Keratinocyte (primary cell): Measurements from ENCODE around the gene GJA9. TPM values are rescaled to one million over a fixed set of nuclear protein-coding genes. Genes with fewer than 3 reads are reported as not detected.
"Not testable (repeated sequence)": the region's sequence is repeated elsewhere in the genome, so short reads cannot be mapped to it uniquely, and the experiment has no call there.

Source experiments
- DNase-seq: peaks from one replicate; pipeline ENCODE4 v3.0.0-alpha.2; 2011; ENCODE audit warnings: low read depth, missing footprints, low spot score
- FAIRE-seq: peaks from 2 replicates; lab custom pipeline; 2011; peaks lifted over from hg19 to GRCh38; lab: Jason Lieb, UNC
- H2AFZ ChIP-seq: 2 replicates; pipeline ENCODE4 v1.6.0; 2012; ENCODE audit warnings: low read length, control low read depth, inconsistent platforms; ENCODE audit not compliant: control insufficient read depth
- H3K27ac ChIP-seq: 2 replicates; pipeline ENCODE4 v1.5.1; 2011; ENCODE audit warnings: low read length; ENCODE audit not compliant: control insufficient read depth, insufficient read depth
- H3K27me3 ChIP-seq: 3 replicates; pipeline ENCODE4 v1.6.0; 2011; ENCODE audit warnings: low read length; ENCODE audit not compliant: control insufficient read depth, insufficient read depth; ENCODE audit errors: extremely low read depth
- H3K36me3 ChIP-seq, 2 experiments: 2 replicates in 1 of 2; 3 replicates in 1 of 2; pipeline ENCODE4 v1.5.1; 2011; ENCODE audit warnings: low read length in 2 of 2, mild to moderate bottlenecking in 1 of 2; ENCODE audit not compliant: control insufficient read depth in 2 of 2, insufficient read depth in 2 of 2; ENCODE audit errors: extremely low read depth in 1 of 2
- H3K4me1 ChIP-seq: 3 replicates; pipeline ENCODE4 v1.5.1; 2011; ENCODE audit warnings: low read length; ENCODE audit not compliant: control insufficient read depth, insufficient read depth; ENCODE audit errors: extremely low read depth
- H3K4me2 ChIP-seq: 3 replicates; pipeline ENCODE4 v1.6.0; 2011; ENCODE audit warnings: low read depth, low read length; ENCODE audit not compliant: control insufficient read depth, insufficient read depth; ENCODE audit errors: extremely low read depth
- H3K4me3 ChIP-seq, 3 experiments: fragments of 200-600 bp in 1 of 3; sonication (generic) in 1 of 3; 2 replicates in 2 of 3; 3 replicates in 1 of 3; pipeline ENCODE4 v1.5.1; 2011 to 2016; ENCODE audit warnings: low read length in 3 of 3, mild to moderate bottlenecking in 3 of 3, control low read depth in 2 of 3, inconsistent platforms in 1 of 3, low read depth in 1 of 3, mixed read lengths in 1 of 3, mixed run types in 1 of 3, moderate library complexity in 1 of 3; ENCODE audit not compliant: control insufficient read depth in 2 of 3, insufficient read depth in 2 of 3; ENCODE audit errors: extremely low read depth in 1 of 3
- H3K79me2 ChIP-seq: 2 replicates; pipeline ENCODE4 v1.6.0; 2012; ENCODE audit warnings: low read length; ENCODE audit not compliant: control insufficient read depth, insufficient read depth
- H3K9ac ChIP-seq: 3 replicates; pipeline ENCODE4 v1.6.0; 2011; ENCODE audit warnings: low read length; ENCODE audit not compliant: control insufficient read depth, insufficient read depth; ENCODE audit errors: extremely low read depth
- H3K9me1 ChIP-seq: 3 replicates; pipeline ENCODE4 v1.6.0; 2011; ENCODE audit warnings: low read length; ENCODE audit not compliant: control insufficient read depth, insufficient read depth; ENCODE audit errors: extremely low read depth
- H3K9me3 ChIP-seq: 2 replicates; pipeline ENCODE4 v1.5.1; 2012; ENCODE audit warnings: low read depth, low read length; ENCODE audit not compliant: control insufficient read depth
- H4K20me1 ChIP-seq: 3 replicates; pipeline ENCODE4 v1.6.0; 2011; ENCODE audit warnings: low read length; ENCODE audit not compliant: control insufficient read depth, insufficient read depth; ENCODE audit errors: extremely low read depth
- EZH2 ChIP-seq: IDR thresholded peaks from one replicate; pipeline ENCODE4 v1.6.1; 2012; ENCODE audit warnings: inconsistent platforms, mild to moderate bottlenecking, low read length, moderate library complexity
- dilution Hi-C: fragments of 300-500 bp; cut with MboI; formaldehyde crosslinking; loops from one replicate; pipeline ENCODE4 v1.7.0; 2020; ENCODE audit warnings: low sequenced_read_pairs; ENCODE audit not compliant: extremely low pct_ligation_motif_present
- polyA plus RNA-seq, 5 experiments: library from polyadenylated mRNA; depleted of rRNA in 3 of 5; stranded (reverse) in 3 of 5; stranded (forward) in 1 of 5; unstranded in 1 of 5; fragments of >200 nt; gene quantifications; 1 replicate in 1 of 5; 2 replicates in 3 of 5; 3 replicates in 1 of 5; pipeline versions ENCODE4 v1.2.1 to v1.2.3, GENCODE V29; 2011 to 2012; ENCODE audit warnings: missing spikeins in 2 of 5, low read depth in 1 of 5, low replicate concordance in 1 of 5
- TF ChIP-seq, protein P1 (sequence below), 3 experiments: IDR thresholded peaks in 1 of 3; conservative IDR thresholded peaks in 1 of 3; optimal IDR thresholded peaks in 1 of 3; 2 replicates in 2 of 3; 3 replicates in 1 of 3; pipeline versions ENCODE3 to v1.5.1; 2011; ENCODE audit warnings: low read length in 3 of 3, mild to moderate bottlenecking in 3 of 3, moderate library complexity in 2 of 3, control low read depth in 1 of 3, inconsistent platforms in 1 of 3; ENCODE audit not compliant: insufficient read depth in 2 of 3; ENCODE audit errors: extremely low read depth in 1 of 3

Gene GJA9
- polyA plus RNA-seq, 1 donor (not counting 4 experiments of a cell fraction or from before 2014, with no cell fraction given) = 0.38 TPM

DNA sequence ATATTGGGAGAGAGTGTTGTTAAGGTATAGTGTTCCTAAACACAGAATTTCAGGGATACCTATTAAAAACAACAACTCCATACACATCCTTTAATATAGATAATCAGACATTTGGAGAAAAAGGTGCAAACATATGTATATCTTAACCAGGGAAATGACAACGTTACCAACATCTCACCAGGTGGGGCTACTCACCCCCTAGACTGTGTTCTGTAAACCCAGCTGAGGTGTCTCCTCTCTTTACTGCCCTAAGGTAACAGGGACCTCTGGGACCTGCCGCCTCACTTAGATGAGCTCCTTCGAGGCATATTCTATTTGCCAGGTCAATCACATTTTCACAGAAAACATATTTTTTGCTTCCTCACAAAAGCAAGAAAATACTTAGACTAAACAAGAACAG, 35.2 kb downstream of the GJA9 start:
- dilution Hi-C loops = no loop called here
- no peak for DNase-seq
- FAIRE-seq = no peak
- TF ChIP-seq, protein P1, sequence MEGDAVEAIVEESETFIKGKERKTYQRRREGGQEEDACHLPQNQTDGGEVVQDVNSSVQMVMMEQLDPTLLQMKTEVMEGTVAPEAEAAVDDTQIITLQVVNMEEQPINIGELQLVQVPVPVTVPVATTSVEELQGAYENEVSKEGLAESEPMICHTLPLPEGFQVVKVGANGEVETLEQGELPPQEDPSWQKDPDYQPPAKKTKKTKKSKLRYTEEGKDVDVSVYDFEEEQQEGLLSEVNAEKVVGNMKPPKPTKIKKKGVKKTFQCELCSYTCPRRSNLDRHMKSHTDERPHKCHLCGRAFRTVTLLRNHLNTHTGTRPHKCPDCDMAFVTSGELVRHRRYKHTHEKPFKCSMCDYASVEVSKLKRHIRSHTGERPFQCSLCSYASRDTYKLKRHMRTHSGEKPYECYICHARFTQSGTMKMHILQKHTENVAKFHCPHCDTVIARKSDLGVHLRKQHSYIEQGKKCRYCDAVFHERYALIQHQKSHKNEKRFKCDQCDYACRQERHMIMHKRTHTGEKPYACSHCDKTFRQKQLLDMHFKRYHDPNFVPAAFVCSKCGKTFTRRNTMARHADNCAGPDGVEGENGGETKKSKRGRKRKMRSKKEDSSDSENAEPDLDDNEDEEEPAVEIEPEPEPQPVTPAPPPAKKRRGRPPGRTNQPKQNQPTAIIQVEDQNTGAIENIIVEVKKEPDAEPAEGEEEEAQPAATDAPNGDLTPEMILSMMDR (optimal IDR thresholded peaks at IDR 0.05 in 1 of 3, IDR thresholded peaks at IDR 0.05 in 1 of 3, conservative IDR thresholded peaks at IDR 0.05 in 1 of 3; ENCODE audit: extremely low read depth in 1 of 3, insufficient read depth in 2 of 3, low read length in 3 of 3) = no peak
- TF ChIP-seq EZH2 = no peak
- Histone ChIP-seq H2AFZ (no peak overlapping the region), H3K4me2 (no peak overlapping the region), H4K20me1 (no peaks in the 10 kb centered on the region), H3K4me3 (no peak overlapping the region), H3K9me1 (no peaks in the 10 kb centered on the region), H3K27ac (no peak overlapping the region), H3K9me3 (no peaks in the 10 kb centered on the region), H3K9ac (no peak overlapping the region), H3K36me3 (peaks cover 3 to 18% of the 10 kb centered on the region in 2 experiments), H3K27me3 (no peaks in the 10 kb centered on the region), H3K4me1 (no peaks in the 10 kb centered on the region), H3K79me2 (peaks cover 4% of the 10 kb centered on the region)

DNA sequence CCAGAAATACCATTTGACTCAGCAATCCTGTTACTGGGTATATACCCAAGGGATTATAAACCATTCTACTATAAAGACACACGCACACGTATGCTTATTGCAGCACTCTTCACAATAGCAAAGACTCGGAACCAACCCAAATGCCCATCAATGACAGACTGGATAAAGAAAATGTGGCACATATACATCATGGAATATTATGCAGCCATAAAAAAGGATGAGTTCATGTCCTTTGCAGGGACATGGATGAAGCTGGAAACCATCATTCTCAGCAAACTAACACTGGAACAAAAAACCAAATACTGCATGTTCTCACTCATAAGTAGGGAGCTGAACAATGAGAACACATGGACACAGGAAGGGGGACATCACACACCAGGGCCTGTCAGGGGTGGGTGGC, 36.3 kb downstream of the GJA9 start:
- H2AFZ ChIP-seq, H3K4me1 ChIP-seq, H3K4me2 ChIP-seq, FAIRE-seq, H3K79me2 ChIP-seq, DNase-seq, H3K27me3 ChIP-seq, H3K4me3 ChIP-seq, dilution Hi-C loops, H3K27ac ChIP-seq, H3K9me1 ChIP-seq, H4K20me1 ChIP-seq, H3K9ac ChIP-seq, H3K9me3 ChIP-seq: not testable (repeated sequence)
- H3K36me3 ChIP-seq = peaks cover 3 to 15% of the 10 kb centered on the region in 2 experiments

DNA sequence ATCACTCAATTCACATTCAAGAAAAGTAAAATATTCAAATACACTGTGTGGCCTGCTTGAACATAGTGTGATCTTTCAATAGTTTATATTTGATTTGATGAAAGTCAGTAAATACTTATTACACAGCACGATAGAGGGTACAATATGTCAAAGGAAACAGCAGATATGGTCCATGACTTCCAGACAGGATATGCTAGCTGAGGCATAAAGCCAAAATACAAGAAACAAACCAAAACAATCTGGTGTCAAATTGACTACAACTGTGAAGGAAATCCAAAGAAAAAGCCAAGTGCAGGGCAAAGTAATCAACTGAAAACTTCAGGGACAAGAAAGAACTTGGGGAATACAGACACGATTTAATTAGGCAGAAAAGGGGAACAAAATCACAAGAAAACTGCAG, 41.1 kb downstream of the GJA9 start:
- H3K9ac ChIP-seq = no peak overlapping the region
- no peak overlapping the region for H3K4me2 ChIP-seq
- no peak overlapping the region for H3K27ac ChIP-seq
- peaks cover 0 to 12% of the 10 kb centered on the region in 2 experiments for H3K36me3 ChIP-seq
- H3K4me1 ChIP-seq = no peaks in the 10 kb centered on the region
- DNase-seq (no peak), FAIRE-seq (no peak)
- no peaks in the 10 kb centered on the region for H3K9me3 ChIP-seq
- no peaks in the 10 kb centered on the region for H3K9me1 ChIP-seq
- H3K4me3 ChIP-seq = no peak overlapping the region
- dilution Hi-C loops = no loop called here
- peaks cover 4% of the 10 kb centered on the region for H3K79me2 ChIP-seq
- H2AFZ ChIP-seq = no peak overlapping the region
- no peaks in the 10 kb centered on the region for H3K27me3 ChIP-seq
- no peaks in the 10 kb centered on the region for H4K20me1 ChIP-seq
- TF ChIP-seq EZH2 = no peak
- TF ChIP-seq, protein P1 (optimal IDR thresholded peaks at IDR 0.05 in 1 of 3, IDR thresholded peaks at IDR 0.05 in 1 of 3, conservative IDR thresholded peaks at IDR 0.05 in 1 of 3; ENCODE audit: extremely low read depth in 1 of 3, insufficient read depth in 2 of 3, low read length in 3 of 3) = no peak
